HepG2 (cell line): ENCODE results near the gene SOBP. TPM values are rescaled to one million over a fixed set of nuclear protein-coding genes. Genes with fewer than 3 reads are reported as not detected.
A peak's percentile ranks its signal among the peaks of the same experiment; 100 is the strongest.

Experiments used
- ASH2L ChIP-seq: fragments of 300-600, 200-600 bp; sonication (generic); IDR thresholded peaks from 2 replicates; pipeline ENCODE4 v1.7.0; 2017; ENCODE audit warnings: low read depth, mild to moderate bottlenecking, moderate library complexity, mixed read lengths, low read length; ENCODE audit not compliant: insufficient read length
- CEBPB ChIP-seq: IDR thresholded peaks from 2 replicates; pipeline ENCODE4 v1.6.1; 2011; ENCODE audit warnings: low read depth, low read length, improper control_type of control experiment, borderline replicate concordance
- CENPX ChIP-seq: sonication (generic); formaldehyde crosslinking; IDR thresholded peaks from 2 replicates; pipeline ENCODE4 v1.9.0; 2021; ENCODE audit warnings: mild to moderate bottlenecking, missing genetic modification reagents, moderate library complexity
- DMAP1 ChIP-seq: IDR thresholded peaks from 2 replicates; pipeline ENCODE4 v1.6.1; 2016
- ETV5 ChIP-seq: IDR thresholded peaks from 2 replicates; pipeline ENCODE4 v1.6.1; 2018; ENCODE audit warnings: missing biosample characterization, missing genetic modification reagents, inconsistent platforms, borderline replicate concordance
- NFATC3 ChIP-seq: sonication (generic); formaldehyde crosslinking; IDR thresholded peaks from 2 replicates; pipeline ENCODE4 v1.5.1; 2020; ENCODE audit warnings: mild to moderate bottlenecking, missing genetic modification reagents
- NR2F6 ChIP-seq, 2 experiments: IDR thresholded peaks; 2 replicates each; pipeline ENCODE4 v1.6.1; 2016; ENCODE audit warnings: antibody characterized with exemption in 1 of 2, mild to moderate bottlenecking in 1 of 2
- ONECUT2 ChIP-seq: sonication (generic); formaldehyde crosslinking; IDR thresholded peaks from 2 replicates; pipeline ENCODE4 v1.4.0; 2020; ENCODE audit warnings: missing genetic modification reagents
- SOX13 ChIP-seq, 3 experiments: fragments of 450-650 bp in 1 of 3; sonication (generic) in 1 of 3; formaldehyde crosslinking in 1 of 3; IDR thresholded peaks in 2 of 3; conservative IDR thresholded peaks in 1 of 3; 2 replicates each; pipeline versions ENCODE4 v1.5.0 to v1.6.1; 2016 to 2020; ENCODE audit warnings: antibody characterized with exemption in 1 of 3, mild to moderate bottlenecking in 1 of 3, missing compliant biosample characterization in 1 of 3, missing genetic modification reagents in 1 of 3, moderate library complexity in 1 of 3
- STAT5B ChIP-seq: sonication (generic); formaldehyde crosslinking; IDR thresholded peaks from 2 replicates; pipeline ENCODE4 v1.4.0; 2020; ENCODE audit warnings: missing genetic modification reagents
- TCF7L2 ChIP-seq: IDR thresholded peaks from 2 replicates; pipeline ENCODE4 v1.6.1; 2011; ENCODE audit warnings: mild to moderate bottlenecking, low read depth, low read length, moderate library complexity
- THAP11 ChIP-seq: IDR thresholded peaks from 2 replicates; pipeline ENCODE4 v1.6.1; 2016; ENCODE audit warnings: missing biosample characterization, missing genetic modification reagents
- ZNF430 ChIP-seq: sonication (generic); formaldehyde crosslinking; IDR thresholded peaks from 2 replicates; pipeline ENCODE4 v1.9.0; 2021; ENCODE audit warnings: mild to moderate bottlenecking, missing genetic modification reagents
- ZNF614 ChIP-seq: IDR thresholded peaks from 2 replicates; pipeline ENCODE4 v1.6.1; 2018; ENCODE audit warnings: missing biosample characterization, missing genetic modification reagents, inconsistent platforms, borderline replicate concordance
- ZNF850 ChIP-seq: sonication (generic); formaldehyde crosslinking; conservative IDR thresholded peaks from 2 replicates; pipeline ENCODE4 v1.9.0; 2021; ENCODE audit warnings: mild to moderate bottlenecking, missing genetic modification reagents
- polyA plus RNA-seq, 8 experiments: library from polyadenylated mRNA; depleted of rRNA in 3 of 8; stranded (reverse) in 7 of 8; unstranded in 1 of 8; fragments of >200 nt; fragmentation: Illumina TruSeq in 4 of 8; extraction: Trizol in 4 of 8; gene quantifications; 2 replicates each; pipeline versions ENCODE4 v1.2.1 to v1.2.3, GENCODE V29; 2011 to 2016; ENCODE audit warnings: low read depth in 4 of 8, missing spikeins in 1 of 8, mixed read lengths in 1 of 8; ENCODE audit not compliant: insufficient read depth in 1 of 8
- total RNA-seq, 5 experiments: library from RNA; depleted of rRNA; stranded (reverse); fragments of >200 nt; fragmentation: Illumina TruSeq; extraction: Trizol; gene quantifications; 2 replicates each; pipeline ENCODE4 v1.2.3, GENCODE V29; 2016; ENCODE audit warnings: low read depth in 1 of 5
- TF ChIP-seq, protein P1 (sequence below): sonication (generic); formaldehyde crosslinking; IDR thresholded peaks from 2 replicates; pipeline ENCODE4 v1.4.0; 2020; ENCODE audit warnings: missing genetic modification reagents
- TF ChIP-seq, protein P2 (sequence below), 2 experiments: sonication (generic) in 1 of 2; formaldehyde crosslinking in 1 of 2; IDR thresholded peaks; 2 replicates each; pipeline versions ENCODE4 v1.6.1 to v1.9.0; 2014 to 2022; ENCODE audit warnings: antibody characterized with exemption in 1 of 2, borderline replicate concordance in 1 of 2, inconsistent platforms in 1 of 2, low read depth in 1 of 2, missing genetic modification reagents in 1 of 2

The SOBP gene
- total and polyA plus RNA-seq, 2 of the 13 experiments (the other 11 are each of a cell fraction or from before 2014, with no cell fraction given) = 1.5 to 6.9 TPM

DNA sequence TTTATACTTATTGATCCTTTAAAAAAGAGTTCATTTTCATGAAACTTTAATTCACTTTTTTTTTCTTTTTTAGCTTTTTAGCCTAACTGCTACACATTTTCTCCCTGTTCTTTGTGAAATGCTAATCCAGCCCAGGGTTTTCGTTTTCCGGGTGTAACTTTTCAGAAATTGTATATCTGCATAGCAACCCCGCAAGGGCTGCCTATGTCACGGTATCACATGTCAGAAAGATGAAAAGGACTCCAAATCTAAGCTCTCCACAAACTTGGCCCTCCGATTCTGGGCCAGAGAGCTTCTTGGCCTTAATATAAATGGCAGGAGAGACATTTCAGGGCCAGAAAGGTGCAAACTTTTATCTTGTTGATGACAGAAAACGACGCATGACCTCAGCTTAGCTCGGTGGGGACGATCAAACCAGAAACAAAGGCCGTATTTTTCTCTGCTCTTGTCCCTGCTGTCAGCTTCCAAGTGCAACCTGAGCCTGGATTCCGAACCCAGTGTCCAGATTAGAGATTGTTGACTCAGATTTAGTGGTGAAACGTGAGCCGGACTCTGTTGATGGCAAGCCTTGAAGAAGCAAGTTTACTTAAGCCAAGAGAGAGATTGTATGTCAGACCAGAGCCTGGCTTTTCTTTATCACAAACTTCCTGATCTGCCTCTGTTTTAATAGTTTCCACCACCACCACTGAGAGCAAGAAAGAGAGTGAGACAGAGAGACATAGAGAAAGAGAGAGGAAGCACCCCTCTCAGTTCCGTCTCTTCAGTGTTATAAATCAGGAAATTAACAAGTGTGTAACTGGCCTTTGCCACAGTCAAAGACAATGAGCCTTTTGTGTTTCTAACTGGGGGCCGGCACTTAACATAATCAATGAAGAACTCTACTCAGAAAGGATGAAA lies 176.4 kb downstream of the SOBP start (continued):
- TF ChIP-seq, protein P1, sequence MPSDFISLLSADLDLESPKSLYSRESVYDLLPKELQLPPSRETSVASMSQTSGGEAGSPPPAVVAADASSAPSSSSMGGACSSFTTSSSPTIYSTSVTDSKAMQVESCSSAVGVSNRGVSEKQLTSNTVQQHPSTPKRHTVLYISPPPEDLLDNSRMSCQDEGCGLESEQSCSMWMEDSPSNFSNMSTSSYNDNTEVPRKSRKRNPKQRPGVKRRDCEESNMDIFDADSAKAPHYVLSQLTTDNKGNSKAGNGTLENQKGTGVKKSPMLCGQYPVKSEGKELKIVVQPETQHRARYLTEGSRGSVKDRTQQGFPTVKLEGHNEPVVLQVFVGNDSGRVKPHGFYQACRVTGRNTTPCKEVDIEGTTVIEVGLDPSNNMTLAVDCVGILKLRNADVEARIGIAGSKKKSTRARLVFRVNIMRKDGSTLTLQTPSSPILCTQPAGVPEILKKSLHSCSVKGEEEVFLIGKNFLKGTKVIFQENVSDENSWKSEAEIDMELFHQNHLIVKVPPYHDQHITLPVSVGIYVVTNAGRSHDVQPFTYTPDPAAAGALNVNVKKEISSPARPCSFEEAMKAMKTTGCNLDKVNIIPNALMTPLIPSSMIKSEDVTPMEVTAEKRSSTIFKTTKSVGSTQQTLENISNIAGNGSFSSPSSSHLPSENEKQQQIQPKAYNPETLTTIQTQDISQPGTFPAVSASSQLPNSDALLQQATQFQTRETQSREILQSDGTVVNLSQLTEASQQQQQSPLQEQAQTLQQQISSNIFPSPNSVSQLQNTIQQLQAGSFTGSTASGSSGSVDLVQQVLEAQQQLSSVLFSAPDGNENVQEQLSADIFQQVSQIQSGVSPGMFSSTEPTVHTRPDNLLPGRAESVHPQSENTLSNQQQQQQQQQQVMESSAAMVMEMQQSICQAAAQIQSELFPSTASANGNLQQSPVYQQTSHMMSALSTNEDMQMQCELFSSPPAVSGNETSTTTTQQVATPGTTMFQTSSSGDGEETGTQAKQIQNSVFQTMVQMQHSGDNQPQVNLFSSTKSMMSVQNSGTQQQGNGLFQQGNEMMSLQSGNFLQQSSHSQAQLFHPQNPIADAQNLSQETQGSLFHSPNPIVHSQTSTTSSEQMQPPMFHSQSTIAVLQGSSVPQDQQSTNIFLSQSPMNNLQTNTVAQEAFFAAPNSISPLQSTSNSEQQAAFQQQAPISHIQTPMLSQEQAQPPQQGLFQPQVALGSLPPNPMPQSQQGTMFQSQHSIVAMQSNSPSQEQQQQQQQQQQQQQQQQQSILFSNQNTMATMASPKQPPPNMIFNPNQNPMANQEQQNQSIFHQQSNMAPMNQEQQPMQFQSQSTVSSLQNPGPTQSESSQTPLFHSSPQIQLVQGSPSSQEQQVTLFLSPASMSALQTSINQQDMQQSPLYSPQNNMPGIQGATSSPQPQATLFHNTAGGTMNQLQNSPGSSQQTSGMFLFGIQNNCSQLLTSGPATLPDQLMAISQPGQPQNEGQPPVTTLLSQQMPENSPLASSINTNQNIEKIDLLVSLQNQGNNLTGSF (CRISPR knock-in tag) = no peak
- peak; percentile 49; the same call in 1 of the 2 replicates for TF ChIP-seq ZNF430 (CRISPR knock-in tag)
- TF ChIP-seq CENPX (CRISPR knock-in tag) = no peak
- 0 out of 2 replicates have a peak, but pooled peaks have one; percentile 28 for TF ChIP-seq ZNF614 (CRISPR knock-in tag)
- TF ChIP-seq ASH2L = peak; percentile 77
- no peak for TF ChIP-seq SOX13 (IDR thresholded peaks at IDR 0.05)
- peak in 1 of 2 experiments; percentile 86; a peak in 2 of 4 replicates for TF ChIP-seq SOX13 (CRISPR knock-in tag; conservative IDR thresholded peaks at IDR 0.05 in 1 of 2, IDR thresholded peaks at IDR 0.05 in 1 of 2)
- no peak; the same call in 1 of the 2 replicates for TF ChIP-seq ETV5 (CRISPR knock-in tag)
- no peak for TF ChIP-seq STAT5B (CRISPR knock-in tag)
- TF ChIP-seq TCF7L2 = no peak
- no peak for TF ChIP-seq NR2F6 (IDR thresholded peaks at IDR 0.05)
- TF ChIP-seq NR2F6 (CRISPR knock-in tag; IDR thresholded peaks at IDR 0.05) = no peak
- TF ChIP-seq THAP11 (CRISPR knock-in tag) = peak; percentile 23; the same call in 1 of the 2 replicates
- TF ChIP-seq CEBPB = no peak
- TF ChIP-seq DMAP1 (CRISPR knock-in tag) = no peak
- TF ChIP-seq ONECUT2 (CRISPR knock-in tag) = peak; percentile 27
- TF ChIP-seq, protein P2, sequence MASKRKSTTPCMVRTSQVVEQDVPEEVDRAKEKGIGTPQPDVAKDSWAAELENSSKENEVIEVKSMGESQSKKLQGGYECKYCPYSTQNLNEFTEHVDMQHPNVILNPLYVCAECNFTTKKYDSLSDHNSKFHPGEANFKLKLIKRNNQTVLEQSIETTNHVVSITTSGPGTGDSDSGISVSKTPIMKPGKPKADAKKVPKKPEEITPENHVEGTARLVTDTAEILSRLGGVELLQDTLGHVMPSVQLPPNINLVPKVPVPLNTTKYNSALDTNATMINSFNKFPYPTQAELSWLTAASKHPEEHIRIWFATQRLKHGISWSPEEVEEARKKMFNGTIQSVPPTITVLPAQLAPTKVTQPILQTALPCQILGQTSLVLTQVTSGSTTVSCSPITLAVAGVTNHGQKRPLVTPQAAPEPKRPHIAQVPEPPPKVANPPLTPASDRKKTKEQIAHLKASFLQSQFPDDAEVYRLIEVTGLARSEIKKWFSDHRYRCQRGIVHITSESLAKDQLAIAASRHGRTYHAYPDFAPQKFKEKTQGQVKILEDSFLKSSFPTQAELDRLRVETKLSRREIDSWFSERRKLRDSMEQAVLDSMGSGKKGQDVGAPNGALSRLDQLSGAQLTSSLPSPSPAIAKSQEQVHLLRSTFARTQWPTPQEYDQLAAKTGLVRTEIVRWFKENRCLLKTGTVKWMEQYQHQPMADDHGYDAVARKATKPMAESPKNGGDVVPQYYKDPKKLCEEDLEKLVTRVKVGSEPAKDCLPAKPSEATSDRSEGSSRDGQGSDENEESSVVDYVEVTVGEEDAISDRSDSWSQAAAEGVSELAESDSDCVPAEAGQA (IDR thresholded peaks at IDR 0.05; ENCODE audit: low read depth) = no peak
- TF ChIP-seq, protein P2 (CRISPR knock-in tag; IDR thresholded peaks at IDR 0.05; ENCODE audit: borderline replicate concordance) = no peak
- no peak for TF ChIP-seq ZNF850
- no peak for TF ChIP-seq NFATC3 (CRISPR knock-in tag)
